HG03139 (cell line): ENCODE data around the gene PCDHA1.
"Not testable (repeated sequence)": the region's sequence is repeated elsewhere in the genome, so short reads cannot be mapped to it uniquely, and the experiment has no call there.

Experiments used
- ATAC-seq: cut with Tn5 transposase; IDR thresholded peaks from one replicate; pipeline ENCODE4 v1.9.1; 2021; ENCODE audit not compliant: unreplicated experiment

The PCDHA1 gene

DNA sequence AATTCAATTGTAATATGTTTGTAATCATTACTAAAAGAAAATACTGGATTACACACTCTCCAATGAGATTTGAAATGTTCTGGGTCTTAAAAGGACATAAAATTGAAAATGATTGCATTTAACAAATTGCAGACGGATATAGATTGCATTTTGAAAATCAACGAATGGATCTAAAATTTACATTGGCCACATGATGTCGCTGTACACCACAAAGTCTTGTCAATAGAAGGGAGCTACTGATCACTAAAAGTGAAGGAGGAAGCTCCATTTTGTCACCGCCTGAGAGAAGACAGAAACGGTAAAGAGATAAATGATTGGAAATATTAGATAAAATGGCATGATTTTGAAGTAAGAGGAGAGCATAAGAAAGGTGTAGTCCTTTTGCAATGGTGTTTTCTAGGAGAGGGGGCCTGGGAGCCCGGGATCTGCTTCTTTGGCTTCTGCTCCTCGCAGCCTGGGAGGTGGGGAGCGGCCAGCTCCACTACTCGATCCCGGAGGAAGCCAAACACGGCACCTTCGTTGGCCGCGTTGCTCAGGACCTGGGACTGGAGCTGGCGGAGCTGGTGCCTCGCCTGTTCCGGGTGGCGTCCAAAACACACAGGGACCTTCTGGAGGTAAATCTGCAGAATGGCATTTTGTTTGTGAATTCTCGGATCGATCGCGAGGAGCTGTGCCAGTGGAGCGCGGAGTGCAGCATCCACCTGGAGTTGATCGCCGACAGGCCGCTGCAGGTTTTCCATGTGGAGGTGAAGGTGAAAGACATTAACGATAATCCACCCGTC is at the start of gene PCDHA1:
Gene PCDHA1 (plus strand): TSS at position 236 of the 782 bp plus-strand sequence.
- ATAC-seq = no peak

DNA sequence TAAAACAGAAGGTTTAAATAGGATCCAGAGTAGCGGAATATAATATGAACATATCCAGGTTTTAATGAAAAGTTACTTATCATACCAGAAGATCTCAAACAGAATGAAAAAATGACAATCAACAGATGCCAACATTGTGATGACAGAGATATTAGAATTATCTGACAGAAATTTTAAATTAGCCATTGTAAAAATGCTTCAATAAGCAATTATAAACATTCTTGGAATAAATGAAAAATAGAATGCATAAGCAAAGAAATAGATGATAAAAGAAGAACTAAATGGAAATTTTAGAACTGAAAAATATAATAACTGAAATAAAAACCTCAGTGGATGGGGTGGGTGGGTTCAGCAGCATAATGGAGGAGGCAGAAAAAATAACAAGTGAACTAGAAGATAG is 48.5 kb upstream of the PCDHA1 start:
- no peak for ATAC-seq

DNA sequence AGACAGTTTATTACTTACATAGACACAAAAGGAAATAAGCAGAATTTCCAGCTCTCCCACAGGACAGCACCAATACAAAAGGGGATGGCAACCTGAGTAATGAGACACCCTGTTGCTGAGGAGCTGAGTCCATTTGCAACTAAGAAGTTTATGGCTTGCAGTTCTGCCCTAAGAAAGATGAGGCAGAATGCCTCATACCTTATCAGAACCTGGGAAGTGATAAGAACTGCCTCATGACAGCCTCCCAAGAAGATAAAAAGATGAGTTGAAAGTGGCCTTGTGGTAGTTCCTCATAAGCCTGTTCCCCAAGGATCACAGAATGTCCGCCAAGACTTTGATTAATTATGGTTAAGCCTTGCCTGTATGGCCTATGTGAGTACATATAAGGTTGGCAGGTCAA is 44.0 kb upstream of the PCDHA1 start:
- no peak for ATAC-seq

DNA sequence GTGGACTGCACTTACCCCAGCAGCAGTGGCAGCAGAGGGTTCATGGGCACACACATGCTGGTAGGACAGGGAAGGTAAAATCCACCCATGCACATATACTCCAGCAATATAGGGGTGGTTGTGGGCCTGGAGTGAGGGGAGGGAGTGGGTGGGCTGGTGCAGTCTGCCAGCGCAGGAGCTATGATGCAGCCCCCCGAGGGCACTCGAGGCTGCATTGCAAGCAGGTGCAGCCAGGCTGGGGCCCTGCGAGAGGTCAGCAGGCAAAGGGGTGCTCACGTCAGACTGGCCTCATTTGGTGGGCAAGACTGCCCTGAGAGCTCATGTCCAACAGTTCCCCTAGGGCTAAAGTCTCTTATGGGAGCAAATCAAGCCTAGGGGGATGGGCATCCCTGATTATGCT is 32.4 kb upstream of the PCDHA1 start:
- no peak for ATAC-seq

DNA sequence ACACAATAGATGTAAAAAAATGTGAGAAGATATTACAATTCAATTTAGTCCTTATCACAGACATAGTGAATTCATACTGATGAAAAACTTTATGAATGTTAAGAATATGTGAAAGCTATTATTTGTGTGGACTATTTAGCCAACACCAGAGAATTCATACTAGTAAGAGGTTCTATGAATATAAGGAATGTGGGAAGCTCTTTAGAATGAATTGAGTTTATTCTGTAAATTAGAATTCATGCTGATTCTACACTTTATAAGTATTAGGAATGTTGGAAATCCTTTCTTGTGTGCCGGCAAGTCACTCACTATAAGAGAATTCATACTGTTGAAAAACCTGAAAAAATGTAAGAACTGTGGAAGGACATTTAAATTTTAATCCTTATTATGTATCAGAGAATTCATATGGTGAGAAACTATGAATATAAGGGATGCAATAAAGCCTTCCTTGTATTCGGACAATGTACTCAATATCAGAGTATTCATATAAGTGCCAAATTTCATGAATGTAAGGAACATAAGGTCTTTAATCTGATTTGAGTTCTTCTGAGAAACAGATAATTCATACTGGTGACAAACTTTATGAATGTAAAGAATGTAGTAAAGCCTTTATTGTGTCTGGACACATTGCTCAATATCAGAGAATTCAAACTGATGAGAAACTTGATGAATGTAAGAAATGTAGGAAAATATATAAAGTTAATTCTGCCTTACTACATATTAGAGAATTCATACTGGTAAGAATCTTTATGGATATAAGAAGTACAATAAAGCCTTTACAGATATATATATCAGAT is 21.6 kb upstream of the PCDHA1 start:
- no peak for ATAC-seq

DNA sequence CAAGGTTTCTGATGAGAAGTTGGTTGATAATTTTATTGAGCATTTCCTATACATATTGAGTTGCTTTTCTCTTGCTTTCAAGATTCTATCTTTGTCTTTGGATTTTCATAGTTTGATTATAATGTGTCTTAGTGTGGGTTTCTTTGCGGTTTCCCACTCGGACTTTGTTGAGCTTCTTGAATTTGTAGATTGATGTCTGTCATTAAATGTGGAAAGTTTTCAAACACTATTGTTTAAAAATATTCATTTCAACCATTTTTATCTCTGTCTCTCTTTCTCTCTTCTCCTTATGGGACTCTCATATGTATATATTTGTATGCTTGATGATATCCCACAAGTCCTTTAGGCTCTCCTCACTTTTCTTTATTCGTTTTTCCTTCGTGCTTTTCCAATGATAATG is 18.5 kb upstream of the PCDHA1 start:
- ATAC-seq = no peak

DNA sequence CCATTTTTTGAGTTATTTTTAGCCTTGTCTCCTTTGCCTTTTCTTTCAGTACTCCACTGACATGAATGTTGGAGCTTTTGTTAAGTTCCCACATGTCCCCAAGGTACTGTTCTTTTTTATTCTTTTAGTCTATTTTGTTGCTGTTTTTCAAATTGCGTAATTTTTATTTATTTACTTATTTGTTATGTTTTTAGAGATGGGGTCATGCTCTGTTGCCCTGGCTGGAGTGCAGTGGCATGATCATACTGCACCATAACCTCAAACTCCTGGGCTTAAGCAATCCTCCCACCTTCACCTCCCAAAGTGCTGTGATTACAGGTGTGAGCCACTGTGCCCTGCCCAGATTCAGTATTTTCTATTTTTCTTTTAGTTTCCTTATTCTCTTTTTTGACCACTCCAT is 5.4 kb upstream of the PCDHA1 start:
- ATAC-seq = no peak

DNA sequence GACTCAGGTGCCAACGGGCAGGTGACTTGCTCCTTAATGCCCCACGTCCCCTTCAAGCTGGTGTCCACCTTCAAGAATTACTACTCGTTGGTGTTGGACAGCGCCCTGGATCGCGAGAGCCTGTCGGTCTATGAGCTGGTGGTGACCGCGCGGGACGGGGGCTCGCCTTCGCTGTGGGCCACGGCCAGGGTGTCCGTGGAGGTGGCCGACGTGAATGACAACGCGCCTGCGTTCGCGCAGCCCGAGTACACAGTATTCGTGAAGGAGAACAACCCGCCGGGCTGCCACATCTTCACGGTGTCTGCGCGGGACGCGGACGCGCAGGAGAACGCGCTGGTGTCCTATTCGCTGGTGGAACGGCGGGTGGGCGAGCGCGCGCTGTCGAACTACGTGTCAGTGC is 1.5 kb downstream of the PCDHA1 start:
- not testable (repeated sequence) for ATAC-seq

DNA sequence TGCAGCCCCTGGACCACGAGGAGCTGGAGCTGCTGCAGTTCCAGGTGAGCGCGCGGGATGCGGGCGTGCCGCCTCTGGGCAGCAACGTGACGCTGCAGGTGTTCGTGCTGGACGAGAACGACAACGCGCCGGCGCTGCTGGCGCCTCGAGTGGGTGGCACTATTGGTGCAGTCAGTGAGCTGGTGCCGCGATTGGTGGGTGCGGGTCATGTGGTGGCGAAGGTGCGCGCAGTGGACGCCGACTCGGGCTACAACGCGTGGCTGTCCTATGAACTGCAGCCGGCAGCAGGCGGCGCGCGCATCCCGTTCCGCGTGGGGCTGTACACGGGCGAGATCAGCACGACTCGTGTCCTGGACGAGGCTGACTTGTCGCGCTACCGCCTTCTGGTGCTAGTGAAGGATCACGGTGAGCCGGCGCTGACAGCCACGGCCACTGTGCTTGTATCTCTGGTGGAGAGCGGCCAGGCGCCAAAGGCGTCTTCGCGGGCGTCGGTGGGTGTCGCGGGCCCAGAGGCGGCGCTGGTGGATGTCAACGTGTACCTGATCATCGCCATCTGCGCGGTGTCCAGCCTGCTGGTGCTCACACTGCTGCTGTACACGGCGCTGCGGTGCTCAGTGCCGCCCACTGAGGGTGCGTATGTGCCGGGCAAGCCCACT is 2.0 kb downstream of the PCDHA1 start:
- ATAC-seq = not testable (repeated sequence)

DNA sequence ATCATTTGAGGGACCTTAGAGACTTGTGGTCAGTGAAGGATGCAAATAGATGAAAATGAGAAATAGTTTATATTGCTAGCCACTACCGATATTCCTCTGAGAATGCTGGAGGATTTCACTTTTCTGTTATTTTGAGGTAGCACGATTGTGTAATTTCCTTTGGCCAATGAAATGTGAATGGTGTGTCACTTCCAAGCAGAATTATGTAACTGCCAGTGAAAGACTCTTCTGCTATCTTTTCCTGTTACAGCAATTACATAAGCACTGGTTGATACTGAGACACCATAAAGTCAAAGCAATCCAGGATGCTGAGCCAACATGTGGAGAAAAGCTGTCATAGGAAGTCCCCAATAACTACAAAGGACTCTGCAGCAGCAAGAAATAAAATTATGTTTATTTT is 5.1 kb downstream of the PCDHA1 start:
- no peak for ATAC-seq

DNA sequence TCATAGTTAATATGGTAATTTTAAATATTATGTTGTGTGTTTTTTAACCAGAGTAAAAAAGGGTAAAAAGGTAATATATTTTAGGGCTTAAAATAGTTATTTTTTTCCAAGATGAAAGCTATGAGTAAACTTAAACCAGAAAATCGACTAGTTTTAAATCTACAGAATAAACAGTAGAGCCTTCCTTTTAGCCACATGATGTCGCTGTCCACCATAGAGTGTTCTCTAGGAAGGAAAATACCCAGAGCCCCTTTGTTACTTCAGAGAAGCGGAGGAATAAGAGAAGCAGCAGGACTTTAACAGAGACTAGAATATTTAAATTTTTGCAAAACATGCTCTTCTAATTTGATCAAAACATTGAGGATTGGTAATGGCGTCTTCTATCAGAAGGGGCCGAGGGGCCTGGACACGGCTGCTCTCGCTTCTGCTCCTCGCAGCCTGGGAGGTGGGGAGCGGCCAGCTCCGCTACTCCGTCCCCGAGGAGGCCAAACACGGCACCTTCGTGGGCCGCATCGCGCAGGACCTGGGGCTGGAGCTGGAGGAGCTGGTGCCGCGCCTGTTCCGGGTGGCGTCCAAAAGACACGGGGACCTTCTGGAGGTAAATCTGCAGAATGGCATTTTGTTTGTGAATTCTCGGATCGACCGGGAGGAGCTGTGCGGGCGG is 8.8 kb downstream of the PCDHA1 start, which contains the start of gene PCDHA2:
Gene PCDHA2 (plus strand): TSS at position 258 of the 664 bp plus-strand sequence.
- ATAC-seq = no peak

DNA sequence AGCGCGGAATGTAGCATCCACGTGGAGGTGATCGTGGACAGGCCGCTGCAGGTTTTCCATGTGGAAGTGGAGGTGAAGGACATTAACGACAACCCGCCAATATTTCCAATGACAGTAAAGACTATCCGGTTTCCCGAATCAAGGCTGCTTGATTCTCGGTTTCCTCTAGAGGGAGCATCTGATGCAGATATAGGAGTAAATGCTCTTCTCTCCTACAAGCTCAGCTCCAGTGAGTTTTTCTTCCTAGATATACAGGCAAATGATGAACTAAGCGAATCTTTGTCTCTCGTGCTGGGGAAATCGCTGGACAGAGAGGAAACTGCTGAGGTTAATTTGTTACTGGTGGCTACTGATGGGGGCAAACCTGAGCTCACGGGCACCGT is 9.3 kb downstream of the PCDHA1 start:
- ATAC-seq = no peak

DNA sequence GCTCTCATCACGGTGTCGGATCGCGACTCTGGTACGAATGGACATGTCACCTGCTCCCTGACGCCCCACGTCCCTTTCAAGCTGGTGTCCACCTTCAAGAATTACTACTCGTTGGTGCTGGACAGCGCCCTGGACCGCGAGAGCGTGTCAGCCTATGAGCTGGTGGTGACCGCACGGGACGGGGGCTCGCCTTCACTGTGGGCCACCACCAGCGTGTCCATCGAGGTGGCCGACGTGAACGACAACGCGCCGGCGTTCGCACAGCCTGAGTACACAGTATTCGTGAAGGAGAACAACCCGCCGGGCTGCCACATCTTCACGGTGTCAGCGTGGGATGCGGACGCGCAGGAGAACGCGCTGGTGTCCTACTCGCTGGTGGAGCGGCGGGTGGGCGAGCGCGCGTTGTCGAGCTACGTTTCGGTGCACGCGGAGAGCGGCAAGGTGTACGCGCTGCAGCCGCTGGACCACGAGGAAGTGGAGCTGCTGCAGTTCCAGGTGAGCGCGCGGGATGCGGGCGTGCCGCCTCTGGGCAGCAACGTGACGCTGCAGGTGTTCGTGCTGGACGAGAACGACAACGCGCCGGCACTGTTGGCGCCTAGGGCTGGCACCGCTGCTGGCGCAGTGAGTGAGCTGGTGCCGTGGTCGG is 10.3 kb downstream of the PCDHA1 start:
- not testable (repeated sequence) for ATAC-seq

DNA sequence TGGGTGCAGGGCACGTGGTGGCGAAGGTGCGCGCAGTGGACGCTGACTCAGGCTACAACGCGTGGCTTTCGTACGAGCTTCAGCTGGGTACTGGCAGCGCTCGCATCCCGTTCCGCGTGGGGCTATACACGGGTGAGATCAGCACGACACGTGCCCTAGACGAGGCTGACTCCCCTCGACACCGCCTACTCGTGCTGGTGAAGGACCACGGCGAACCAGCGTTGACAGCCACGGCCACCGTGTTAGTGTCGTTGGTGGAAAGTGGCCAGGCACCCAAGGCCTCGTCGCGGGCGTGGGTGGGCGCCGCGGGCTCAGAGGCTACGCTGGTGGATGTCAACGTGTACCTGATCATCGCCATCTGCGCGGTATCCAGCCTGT is 10.8 kb downstream of the PCDHA1 start:
- no peak for ATAC-seq

DNA sequence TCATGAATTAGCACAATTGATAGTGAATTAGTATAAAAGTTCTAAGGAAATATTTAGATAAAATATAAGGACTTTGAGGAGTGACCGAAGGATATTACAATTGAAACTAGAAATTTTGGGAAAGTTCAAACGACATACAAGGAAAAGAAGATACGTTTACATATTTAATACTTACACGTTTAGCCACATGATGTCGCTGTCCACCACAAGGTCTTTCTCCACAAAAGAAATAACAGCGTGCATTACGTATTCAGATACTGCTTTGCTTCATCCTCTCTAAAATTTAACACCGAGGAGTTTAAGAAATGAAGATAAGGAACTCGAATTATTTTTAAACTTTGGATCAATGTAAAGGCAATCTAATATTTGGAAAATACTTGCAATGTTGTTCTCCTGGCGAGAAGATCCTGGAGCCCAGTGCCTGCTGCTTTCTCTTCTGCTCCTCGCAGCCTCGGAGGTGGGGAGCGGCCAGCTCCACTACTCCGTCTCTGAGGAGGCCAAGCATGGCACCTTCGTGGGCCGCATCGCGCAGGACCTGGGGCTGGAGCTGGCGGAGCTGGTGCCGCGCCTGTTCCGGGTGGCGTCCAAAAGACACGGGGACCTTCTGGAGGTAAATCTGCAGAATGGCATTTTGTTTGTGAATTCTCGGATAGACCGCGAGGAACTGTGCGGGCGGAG is 15.0 kb downstream of the PCDHA1 start, which contains the start of gene PCDHA3:
Gene PCDHA3 (plus strand): TSS at position 242 of the 678 bp plus-strand sequence.
- no peak for ATAC-seq

DNA sequence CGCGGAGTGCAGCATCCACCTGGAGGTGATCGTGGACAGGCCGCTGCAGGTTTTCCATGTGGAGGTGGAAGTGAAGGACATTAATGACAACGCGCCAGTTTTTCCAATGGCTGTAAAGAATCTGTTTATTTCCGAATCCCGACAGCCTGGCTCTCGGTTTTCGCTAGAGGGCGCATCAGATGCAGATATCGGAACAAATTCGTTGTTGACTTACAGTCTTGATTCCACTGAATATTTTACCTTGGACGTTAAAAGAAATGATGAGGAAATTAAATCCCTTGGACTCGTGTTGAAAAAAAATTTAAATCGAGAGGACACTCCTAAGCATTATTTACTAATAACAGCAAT is 15.5 kb downstream of the PCDHA1 start:
- no peak for ATAC-seq

DNA sequence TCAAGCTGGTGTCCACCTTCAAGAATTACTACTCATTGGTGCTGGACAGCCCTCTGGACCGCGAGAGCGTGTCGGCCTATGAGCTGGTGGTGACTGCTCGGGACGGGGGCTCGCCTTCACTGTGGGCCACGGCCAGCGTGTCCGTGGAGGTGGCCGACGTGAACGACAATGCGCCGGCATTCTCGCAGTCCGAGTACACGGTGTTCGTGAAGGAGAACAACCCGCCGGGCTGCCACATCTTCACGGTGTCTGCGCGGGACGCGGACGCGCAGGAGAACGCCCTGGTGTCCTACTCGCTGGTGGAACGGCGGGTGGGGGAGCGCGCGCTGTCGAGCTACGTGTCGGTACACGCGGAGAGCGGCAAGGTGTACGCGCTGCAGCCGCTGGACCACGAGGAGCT is 16.4 kb downstream of the PCDHA1 start:
- ATAC-seq = not testable (repeated sequence)

DNA sequence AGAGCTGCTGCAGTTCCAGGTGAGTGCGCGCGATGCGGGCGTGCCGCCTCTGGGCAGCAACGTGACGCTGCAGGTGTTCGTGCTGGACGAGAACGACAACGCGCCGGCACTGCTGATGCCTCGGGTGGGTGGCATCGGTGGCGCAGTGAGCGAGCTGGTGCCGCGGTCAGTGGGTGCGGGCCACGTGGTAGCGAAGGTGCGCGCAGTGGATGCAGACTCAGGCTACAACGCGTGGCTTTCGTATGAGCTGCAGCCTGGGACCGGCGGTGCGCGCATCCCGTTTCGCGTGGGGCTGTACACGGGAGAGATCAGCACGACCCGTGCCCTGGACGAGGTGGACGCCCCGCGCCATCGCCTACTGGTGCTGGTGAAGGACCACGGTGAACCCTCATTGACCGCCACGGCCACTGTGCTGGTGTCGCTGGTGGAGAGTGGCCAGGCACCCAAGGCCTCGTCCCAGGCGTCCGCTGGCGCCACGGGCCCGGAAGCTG is 16.9 kb downstream of the PCDHA1 start:
- ATAC-seq = no peak

DNA sequence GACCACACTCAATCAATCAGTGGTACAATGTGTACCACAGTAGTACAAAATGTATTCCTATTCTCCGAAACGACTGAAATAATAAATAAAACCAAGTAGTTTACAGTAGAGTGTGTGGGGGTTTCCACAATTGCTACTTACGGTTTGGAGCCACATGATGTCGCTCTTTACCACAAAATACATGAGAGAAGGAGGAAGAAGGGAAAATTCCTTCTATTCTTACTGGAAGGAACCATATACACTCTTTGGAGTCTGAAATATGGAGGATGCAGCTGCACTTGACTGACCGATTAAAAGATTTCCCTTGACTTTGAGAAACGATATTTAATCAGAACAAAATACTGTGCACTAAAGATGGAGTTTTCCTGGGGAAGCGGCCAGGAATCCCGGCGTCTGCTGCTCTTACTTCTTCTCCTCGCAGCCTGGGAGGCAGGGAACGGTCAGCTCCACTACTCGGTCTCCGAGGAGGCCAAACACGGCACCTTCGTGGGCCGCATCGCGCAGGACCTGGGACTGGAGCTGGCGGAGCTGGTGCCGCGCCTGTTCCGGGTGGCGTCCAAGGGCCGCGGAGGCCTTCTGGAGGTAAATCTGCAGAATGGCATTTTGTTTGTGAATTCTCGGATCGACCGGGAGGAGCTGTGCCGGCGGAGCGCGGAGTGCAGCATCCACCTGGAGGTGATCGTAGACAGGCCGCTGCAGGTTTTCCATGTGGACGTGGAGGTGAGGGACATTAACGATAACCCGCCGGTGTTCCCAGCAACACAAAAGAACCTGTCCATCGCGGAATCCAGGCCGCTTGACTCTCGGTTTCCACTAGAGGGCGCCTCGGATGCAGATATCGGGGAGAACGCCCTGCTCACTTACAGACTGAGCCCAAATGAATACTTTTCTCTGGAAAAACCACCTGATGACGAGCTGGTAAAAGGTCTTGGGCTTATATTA is 21.2 kb downstream of the PCDHA1 start, which contains the start of gene PCDHA4:
Gene PCDHA4 (plus strand): TSS at position 235 of the 942 bp plus-strand sequence.
- no peak for ATAC-seq
